HL-60 (cell line): ENCODE results near the gene ZMYM3.
A peak's percentile ranks its signal among the peaks of the same experiment; 100 is the strongest.

Source experiments
- DNase-seq, 2 experiments: peaks; one replicate each; pipeline ENCODE4 v3.0.0-alpha.2; 2010 to 2020; ENCODE audit warnings: low read depth in 1 of 2, low spot score in 1 of 2
- H3K27ac ChIP-seq: fragments of 250-450 bp; sonication (Bioruptor Pico); replicated peaks from 2 replicates; pipeline ENCODE4 v1.5.1; 2020; ENCODE audit warnings: mild to moderate bottlenecking, moderate library complexity
- H3K27me3 ChIP-seq: fragments of 250-450 bp; sonication (Bioruptor Pico); 2 replicates; pipeline ENCODE4 v1.5.1; 2021; ENCODE audit warnings: mild to moderate bottlenecking, moderate library complexity; ENCODE audit not compliant: insufficient read depth, poor library complexity, severe bottlenecking
- H3K4me3 ChIP-seq: replicated peaks from 2 replicates; pipeline ENCODE4 v1.5.1; 2011; ENCODE audit warnings: mild to moderate bottlenecking, control low read depth, low read length; ENCODE audit not compliant: insufficient read depth
- GABPA ChIP-seq: IDR thresholded peaks from 2 replicates; pipeline ENCODE4 v1.6.1; 2012; ENCODE audit warnings: low read depth
- POLR2AphosphoS5 ChIP-seq: IDR thresholded peaks from 2 replicates; pipeline ENCODE4 v1.6.1; 2012; ENCODE audit warnings: low read depth
- SPI1 ChIP-seq: IDR thresholded peaks from 2 replicates; pipeline ENCODE4 v1.6.1; 2012; ENCODE audit warnings: low read depth, mild to moderate bottlenecking, borderline replicate concordance
- TF ChIP-seq, protein P1 (sequence below): IDR thresholded peaks from 2 replicates; pipeline ENCODE4 v1.6.1; 2012; ENCODE audit warnings: low read depth; ENCODE audit not compliant: insufficient replicate concordance
- TF ChIP-seq, protein P2 (sequence below): IDR thresholded peaks from one replicate; pipeline ENCODE4 v1.5.1; 2011; ENCODE audit warnings: low read length, control low read depth, inconsistent platforms; ENCODE audit not compliant: insufficient read depth

ZMYM3 gene

DNA sequence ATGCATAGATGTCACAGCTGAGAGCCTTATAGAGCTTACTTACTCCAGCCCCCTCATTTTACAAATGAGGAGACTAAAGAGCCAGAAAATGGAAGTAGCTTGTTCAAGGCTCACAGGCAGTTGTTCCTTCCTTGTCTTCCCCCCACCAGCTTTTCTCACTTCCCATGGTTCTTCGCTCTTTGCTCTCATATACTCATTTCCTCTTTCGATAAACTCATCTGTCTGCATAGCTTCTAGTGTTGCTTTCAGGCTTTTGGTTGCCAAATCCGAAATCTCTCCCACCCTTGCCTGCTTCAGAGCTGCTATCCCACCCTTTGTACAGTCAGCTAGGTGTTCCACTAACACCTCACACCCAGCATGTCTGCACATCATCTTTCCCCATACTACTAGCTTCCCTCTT is 55.9 kb downstream of the ZMYM3 start:
- Histone ChIP-seq H3K27me3 (no peaks in the 10 kb centered on the region), H3K27ac (peak overlapping the region; percentile 84), H3K4me3 (peak overlapping the region; percentile 51)
- TF ChIP-seq POLR2AphosphoS5 (no peak), SPI1 (peak; percentile 87)
- peak in 1 of 2 experiments; percentile 57 for DNase-seq

DNA sequence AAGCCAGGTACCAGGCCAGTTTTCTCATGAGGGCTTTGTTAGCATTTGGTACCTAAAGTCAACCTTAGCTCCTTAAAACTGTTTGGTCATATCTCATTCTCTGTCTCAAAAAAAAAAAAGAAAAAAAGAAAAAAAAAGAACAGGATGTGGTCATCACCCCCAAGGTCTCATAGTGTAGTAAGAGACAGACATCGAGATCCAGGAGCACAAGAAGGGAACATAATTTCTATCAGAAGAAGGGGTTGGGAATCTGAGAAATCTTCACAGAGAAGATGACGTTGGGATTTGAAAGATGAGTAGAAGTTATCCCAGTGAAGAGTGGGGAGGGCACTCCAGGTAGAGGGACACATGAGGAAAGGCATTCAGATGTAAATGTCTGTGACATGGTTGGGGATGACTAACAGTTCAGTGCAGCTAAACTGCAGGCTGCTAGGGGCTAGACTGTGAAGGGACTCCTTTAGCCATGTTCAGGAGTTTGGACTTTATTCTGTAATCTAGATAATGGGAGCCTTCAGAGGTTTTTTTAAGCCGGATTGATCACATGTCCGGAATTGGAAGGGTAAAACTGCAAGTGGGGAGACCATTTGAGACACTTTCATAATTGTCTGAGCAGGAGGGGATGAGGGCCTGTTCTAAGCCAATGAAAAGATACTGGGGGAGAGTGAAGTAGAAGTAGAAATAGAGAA is 57.8 kb downstream of the ZMYM3 start:
- TF ChIP-seq GABPA (no peak), SPI1 (no peak), POLR2AphosphoS5 (no peak)
- TF ChIP-seq, protein P1, sequence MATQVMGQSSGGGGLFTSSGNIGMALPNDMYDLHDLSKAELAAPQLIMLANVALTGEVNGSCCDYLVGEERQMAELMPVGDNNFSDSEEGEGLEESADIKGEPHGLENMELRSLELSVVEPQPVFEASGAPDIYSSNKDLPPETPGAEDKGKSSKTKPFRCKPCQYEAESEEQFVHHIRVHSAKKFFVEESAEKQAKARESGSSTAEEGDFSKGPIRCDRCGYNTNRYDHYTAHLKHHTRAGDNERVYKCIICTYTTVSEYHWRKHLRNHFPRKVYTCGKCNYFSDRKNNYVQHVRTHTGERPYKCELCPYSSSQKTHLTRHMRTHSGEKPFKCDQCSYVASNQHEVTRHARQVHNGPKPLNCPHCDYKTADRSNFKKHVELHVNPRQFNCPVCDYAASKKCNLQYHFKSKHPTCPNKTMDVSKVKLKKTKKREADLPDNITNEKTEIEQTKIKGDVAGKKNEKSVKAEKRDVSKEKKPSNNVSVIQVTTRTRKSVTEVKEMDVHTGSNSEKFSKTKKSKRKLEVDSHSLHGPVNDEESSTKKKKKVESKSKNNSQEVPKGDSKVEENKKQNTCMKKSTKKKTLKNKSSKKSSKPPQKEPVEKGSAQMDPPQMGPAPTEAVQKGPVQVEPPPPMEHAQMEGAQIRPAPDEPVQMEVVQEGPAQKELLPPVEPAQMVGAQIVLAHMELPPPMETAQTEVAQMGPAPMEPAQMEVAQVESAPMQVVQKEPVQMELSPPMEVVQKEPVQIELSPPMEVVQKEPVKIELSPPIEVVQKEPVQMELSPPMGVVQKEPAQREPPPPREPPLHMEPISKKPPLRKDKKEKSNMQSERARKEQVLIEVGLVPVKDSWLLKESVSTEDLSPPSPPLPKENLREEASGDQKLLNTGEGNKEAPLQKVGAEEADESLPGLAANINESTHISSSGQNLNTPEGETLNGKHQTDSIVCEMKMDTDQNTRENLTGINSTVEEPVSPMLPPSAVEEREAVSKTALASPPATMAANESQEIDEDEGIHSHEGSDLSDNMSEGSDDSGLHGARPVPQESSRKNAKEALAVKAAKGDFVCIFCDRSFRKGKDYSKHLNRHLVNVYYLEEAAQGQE = no peak
- TF ChIP-seq, protein P2, sequence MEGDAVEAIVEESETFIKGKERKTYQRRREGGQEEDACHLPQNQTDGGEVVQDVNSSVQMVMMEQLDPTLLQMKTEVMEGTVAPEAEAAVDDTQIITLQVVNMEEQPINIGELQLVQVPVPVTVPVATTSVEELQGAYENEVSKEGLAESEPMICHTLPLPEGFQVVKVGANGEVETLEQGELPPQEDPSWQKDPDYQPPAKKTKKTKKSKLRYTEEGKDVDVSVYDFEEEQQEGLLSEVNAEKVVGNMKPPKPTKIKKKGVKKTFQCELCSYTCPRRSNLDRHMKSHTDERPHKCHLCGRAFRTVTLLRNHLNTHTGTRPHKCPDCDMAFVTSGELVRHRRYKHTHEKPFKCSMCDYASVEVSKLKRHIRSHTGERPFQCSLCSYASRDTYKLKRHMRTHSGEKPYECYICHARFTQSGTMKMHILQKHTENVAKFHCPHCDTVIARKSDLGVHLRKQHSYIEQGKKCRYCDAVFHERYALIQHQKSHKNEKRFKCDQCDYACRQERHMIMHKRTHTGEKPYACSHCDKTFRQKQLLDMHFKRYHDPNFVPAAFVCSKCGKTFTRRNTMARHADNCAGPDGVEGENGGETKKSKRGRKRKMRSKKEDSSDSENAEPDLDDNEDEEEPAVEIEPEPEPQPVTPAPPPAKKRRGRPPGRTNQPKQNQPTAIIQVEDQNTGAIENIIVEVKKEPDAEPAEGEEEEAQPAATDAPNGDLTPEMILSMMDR = no peak
- no peaks in the 10 kb centered on the region for H3K27me3 ChIP-seq
- DNase-seq = no peak
- H3K27ac ChIP-seq = no peak overlapping the region
- peak overlapping the region; percentile 51 for H3K4me3 ChIP-seq

DNA sequence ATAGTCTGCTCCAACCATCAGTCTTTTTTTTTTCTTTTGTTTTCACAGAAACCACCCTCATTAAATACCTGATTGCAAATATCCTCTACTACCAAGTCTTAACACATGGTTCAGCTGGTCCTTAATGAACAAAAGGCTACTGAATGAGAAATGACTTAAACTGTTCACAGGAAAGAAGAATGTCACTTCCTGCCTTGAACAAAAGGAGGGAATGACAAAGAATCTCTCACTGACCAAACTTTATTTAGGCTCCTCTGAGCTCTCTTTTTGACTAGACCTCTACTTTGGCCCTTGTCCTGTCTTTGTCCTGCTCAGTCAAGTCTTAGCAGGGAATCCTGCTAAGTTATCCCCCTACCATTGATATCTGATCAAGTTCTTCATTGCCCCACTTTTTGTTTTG is 62.7 kb downstream of the ZMYM3 start:
- Histone ChIP-seq H3K27me3 (no peaks in the 10 kb centered on the region), H3K27ac (no peak overlapping the region), H3K4me3 (no peak overlapping the region)
- no peak for DNase-seq
- TF ChIP-seq, protein P2 = no peak
- TF ChIP-seq SPI1 (no peak), GABPA (no peak), POLR2AphosphoS5 (no peak)
- TF ChIP-seq, protein P1 = no peak
